Astrocyte (in vitro differentiated cells and primary cell): ENCODE measurements around the gene DPF3.

ENCODE experiments used
- CTCF ChIP-seq: IDR thresholded peaks from 2 replicates; pipeline ENCODE4 v1.5.1; 2011; ENCODE audit warnings: low read depth, mild to moderate bottlenecking, inconsistent platforms, low read length, moderate library complexity; ENCODE audit not compliant: insufficient read depth
- EZH2 ChIP-seq: IDR thresholded peaks from 2 replicates; pipeline ENCODE4 v1.6.1; 2012; ENCODE audit warnings: mild to moderate bottlenecking, low read length, inconsistent platforms; ENCODE audit not compliant: insufficient read depth

DNA sequence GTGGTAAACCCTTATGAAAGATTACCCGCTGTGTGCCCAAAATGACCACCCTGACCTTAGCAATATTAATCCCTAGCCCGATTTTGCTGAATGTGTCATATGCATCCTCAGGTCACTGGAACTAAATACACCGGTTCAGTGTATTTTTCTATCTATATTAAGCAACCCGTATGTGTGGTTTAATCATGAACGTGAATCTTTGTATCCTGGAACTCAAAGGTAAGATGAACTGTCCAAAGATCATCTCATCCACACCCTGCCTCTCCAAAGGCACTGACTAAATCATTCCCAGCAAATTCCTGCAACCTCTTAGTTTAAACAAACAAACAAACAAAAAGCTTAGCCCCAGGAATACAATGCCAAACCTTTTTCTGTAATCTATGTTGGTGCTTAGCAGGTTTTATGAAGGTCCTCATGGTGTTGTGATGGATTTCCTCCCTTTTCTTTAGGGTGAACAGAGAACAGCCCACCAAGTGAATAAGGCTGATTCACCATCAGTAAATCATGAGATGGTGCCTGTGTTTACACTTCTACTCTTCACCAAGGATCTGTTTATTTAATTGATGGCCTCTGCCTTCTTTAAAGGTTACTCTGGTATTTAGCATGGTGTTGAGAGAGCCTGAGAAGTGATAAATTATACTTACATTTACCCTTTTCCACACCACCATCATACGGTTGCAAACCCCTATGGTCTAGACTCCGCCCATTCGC lies 298.6 kb downstream of the DPF3 start:
- TF ChIP-seq CTCF (no peak), EZH2 (no peak)
